KOPT-K1 (cell line): ENCODE data around the gene HECA.

ENCODE experiments used
- H3K27ac ChIP-seq: fragments of 200-600 bp; sonication (generic); 2 replicates; pipeline ENCODE4 v1.5.1; 2016; ENCODE audit warnings: antibody characterized with exemption, mild to moderate bottlenecking, low read depth, low read length; ENCODE audit not compliant: poor library complexity, severe bottlenecking
- H3K36me3 ChIP-seq: fragments of 200-600 bp; sonication (generic); 2 replicates; pipeline ENCODE4 v1.5.1; 2017; ENCODE audit warnings: antibody characterized with exemption, mild to moderate bottlenecking, low read length, moderate library complexity; ENCODE audit not compliant: insufficient read depth
- H3K9me3 ChIP-seq: fragments of 200-600 bp; sonication (generic); 2 replicates; pipeline ENCODE4 v1.5.1; 2017; ENCODE audit warnings: antibody characterized with exemption, low read length, mild to moderate bottlenecking; ENCODE audit not compliant: insufficient read depth, poor library complexity, severe bottlenecking

The HECA gene

DNA sequence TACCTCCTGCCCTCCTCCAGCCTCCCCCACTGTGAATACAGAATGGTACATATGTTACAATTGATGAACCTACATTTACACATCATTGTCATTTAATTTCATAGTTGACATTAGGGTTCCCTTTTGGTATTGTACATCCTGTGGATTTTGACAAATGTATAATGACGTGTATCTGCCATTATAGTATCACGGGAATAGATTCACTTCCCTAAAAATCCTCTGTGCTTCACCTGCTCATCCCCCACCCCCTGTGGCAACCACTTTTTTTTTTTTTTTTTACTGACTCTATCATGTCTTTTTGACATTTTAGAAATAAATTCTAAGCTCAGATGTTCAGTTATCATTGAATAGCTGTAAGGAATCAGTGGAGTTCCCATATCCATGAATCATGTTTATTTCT lies 30.4 kb downstream of the HECA start:
- no peak overlapping the region for H3K27ac ChIP-seq
- H3K36me3 ChIP-seq = peaks cover 29% of the 10 kb centered on the region
- no peaks in the 10 kb centered on the region for H3K9me3 ChIP-seq

DNA sequence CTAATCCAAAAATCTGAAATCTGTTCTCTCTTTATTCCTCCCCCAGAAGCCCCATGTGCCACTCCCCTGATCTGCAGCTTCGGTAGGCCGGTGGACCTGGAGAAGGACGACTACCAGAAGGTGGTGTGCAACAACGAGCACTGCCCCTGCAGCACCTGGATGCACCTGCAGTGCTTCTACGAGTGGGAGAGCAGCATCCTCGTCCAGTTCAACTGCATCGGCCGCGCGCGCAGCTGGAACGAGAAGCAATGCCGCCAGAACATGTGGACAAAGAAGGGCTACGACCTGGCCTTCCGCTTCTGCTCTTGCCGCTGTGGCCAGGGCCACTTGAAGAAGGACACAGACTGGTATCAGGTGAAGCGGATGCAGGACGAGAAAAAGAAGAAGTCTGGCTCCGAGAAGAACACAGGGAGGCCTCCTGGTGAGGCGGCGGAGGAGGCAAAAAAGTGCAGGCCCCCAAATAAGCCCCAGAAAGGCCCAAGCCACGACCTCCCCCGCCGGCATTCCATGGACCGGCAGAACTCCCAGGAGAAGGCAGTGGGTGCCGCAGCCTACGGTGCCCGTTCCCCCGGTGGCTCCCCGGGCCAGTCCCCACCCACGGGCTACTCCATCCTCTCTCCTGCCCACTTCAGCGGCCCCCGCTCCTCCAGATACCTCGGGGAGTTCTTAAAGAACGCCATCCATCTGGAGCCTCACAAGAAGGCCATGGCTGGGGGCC lies 31.5 kb downstream of the HECA start:
- H3K36me3 ChIP-seq = peaks cover 29% of the 10 kb centered on the region
- no peak overlapping the region for H3K27ac ChIP-seq
- H3K9me3 ChIP-seq = no peaks in the 10 kb centered on the region

DNA sequence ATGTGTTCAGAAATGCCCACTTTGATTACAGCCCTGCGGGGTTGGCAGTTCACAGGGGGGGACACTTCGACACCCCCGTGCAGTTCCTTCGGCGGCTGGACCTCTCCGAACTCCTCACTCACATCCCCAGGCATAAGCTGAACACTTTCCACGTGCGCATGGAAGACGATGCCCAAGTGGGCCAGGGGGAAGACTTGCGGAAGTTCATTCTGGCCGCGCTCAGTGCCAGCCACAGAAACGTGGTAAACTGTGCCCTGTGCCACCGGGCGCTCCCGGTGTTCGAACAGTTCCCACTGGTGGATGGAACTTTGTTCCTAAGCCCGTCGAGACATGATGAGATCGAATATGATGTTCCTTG lies 32.1 kb downstream of the HECA start:
- H3K9me3 ChIP-seq = no peaks in the 10 kb centered on the region
- H3K27ac ChIP-seq = no peak overlapping the region
- H3K36me3 ChIP-seq = peaks cover 29% of the 10 kb centered on the region

DNA sequence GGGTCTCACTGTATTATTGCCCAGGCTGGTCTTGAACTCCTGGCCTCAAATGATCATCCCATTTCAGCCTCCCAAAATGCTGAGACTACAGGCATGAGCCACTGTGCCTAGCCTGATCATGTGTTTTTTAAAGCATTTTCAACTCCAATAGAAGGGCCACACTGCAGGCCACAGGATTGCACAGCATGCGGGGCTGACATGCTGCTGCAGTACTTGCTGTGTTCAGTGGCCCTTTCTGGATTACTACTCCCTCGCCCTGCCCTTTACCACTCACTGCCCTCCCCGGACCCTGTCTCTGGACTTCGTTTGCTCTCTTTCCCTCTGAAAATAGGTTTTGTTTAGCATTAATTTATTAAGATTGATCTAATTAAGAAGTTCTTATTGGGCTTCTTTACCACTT lies 37.3 kb downstream of the HECA start:
- peaks cover 49% of the 10 kb centered on the region for H3K36me3 ChIP-seq
- H3K27ac ChIP-seq = no peak overlapping the region
- no peaks in the 10 kb centered on the region for H3K9me3 ChIP-seq

DNA sequence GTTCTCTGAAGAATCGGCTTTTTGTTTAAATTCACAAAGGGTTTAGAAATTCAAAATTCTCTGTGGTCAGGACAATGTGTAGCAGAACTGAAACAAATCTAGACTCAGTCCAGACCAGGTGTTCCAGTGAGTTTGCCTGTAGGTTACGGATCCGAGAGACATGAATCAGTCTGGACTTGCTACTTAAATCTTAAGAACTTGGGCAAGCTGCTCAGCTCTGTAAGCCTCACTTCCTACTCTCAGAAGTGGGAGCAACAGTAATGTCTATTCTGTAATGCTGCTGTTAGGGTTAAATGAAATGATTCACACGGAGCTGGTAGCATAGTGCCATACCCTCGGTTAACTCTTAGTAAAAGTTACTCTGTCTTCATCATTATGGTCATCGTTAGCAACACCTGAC lies 37.7 kb downstream of the HECA start:
- no peak overlapping the region for H3K27ac ChIP-seq
- H3K36me3 ChIP-seq = peaks cover 49% of the 10 kb centered on the region
- no peaks in the 10 kb centered on the region for H3K9me3 ChIP-seq

DNA sequence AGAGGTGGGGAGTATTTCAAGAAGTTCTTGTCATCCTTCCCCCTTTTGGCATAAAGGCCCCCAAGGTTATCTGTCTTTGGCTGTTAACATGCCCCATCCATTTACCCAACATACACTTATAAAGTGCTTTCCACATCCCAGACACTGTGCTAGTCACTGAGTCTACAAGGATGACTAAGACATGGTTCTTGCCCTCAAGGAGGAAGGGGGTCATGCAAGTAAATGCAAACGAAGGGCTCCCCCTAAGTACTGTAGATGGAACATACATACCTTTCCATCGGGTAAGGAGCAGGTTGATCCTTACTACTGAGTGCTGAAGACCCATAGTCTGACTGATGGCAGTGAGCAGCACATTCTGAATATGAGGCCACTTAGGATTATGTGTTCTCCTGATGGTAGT lies 38.3 kb downstream of the HECA start:
- no peaks in the 10 kb centered on the region for H3K9me3 ChIP-seq
- H3K36me3 ChIP-seq = peaks cover 49% of the 10 kb centered on the region
- no peak overlapping the region for H3K27ac ChIP-seq

DNA sequence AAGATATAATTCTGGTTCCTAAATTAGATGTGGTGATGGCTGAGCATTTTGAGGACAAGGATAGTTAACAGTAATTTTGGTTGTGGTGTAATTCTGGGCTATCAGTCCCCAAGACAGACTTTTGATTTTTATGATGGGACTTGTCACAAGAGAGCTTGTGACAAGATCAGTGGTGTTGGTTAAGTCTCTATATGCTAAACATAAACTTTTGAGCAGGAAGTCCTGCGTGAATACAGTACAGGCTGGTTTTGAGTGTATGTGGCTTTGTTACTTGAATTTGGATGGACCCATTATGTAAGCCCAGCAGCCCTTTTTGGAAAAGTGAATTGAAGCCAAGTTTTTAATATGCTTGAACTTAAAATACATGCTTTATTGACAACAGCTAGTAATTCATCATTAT lies 38.9 kb downstream of the HECA start:
- H3K9me3 ChIP-seq = no peaks in the 10 kb centered on the region
- peaks cover 55% of the 10 kb centered on the region for H3K36me3 ChIP-seq
- H3K27ac ChIP-seq = no peak overlapping the region

DNA sequence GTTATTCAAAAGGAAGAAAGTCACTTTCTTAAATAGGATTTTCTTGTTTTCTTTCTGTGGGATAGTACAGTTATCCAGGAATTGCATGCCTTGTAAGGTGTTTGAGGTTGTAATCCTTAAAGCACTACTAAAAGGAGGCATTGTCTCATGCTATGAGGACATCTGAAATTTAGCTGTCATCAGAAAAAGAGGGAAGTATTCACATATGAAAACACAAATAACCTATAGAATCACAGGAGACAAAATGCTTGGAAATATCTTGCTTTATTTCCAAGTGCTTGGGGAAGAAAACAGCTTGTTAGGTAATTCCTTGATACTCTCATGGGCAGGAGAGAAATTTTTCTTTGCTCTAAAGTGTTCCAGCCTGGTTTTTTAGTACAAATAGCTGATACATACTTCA lies 40.1 kb downstream of the HECA start:
- no peaks in the 10 kb centered on the region for H3K9me3 ChIP-seq
- no peak overlapping the region for H3K27ac ChIP-seq
- H3K36me3 ChIP-seq = peaks cover 49% of the 10 kb centered on the region

DNA sequence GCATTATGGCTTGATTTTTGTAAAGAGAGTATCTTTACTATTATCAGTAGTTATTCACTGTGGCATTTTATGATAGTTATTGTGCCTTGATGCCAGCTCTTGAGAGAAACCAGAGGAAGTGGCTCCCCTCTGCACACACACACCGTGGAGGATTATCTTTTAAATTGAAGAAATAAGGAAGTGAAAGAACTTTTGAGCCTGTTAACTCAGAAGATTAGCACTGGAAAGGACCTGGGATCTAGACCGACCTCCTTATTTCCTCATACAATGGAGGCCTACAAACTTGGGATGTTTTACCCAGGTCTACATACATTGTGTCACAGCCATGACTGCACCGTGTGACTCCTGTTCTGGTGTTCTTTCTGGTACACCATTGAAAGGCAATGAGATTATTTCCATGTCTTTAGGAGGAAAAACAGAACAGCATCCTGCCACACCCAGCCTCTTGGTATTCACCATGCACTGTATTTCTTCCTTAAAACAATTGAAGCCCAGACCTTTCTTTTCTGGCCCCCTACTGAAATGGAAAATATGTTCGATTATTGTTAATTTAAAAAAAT lies 40.6 kb downstream of the HECA start:
- peak overlapping the region; percentile 29 for H3K27ac ChIP-seq
- H3K36me3 ChIP-seq = peaks cover 55% of the 10 kb centered on the region

DNA sequence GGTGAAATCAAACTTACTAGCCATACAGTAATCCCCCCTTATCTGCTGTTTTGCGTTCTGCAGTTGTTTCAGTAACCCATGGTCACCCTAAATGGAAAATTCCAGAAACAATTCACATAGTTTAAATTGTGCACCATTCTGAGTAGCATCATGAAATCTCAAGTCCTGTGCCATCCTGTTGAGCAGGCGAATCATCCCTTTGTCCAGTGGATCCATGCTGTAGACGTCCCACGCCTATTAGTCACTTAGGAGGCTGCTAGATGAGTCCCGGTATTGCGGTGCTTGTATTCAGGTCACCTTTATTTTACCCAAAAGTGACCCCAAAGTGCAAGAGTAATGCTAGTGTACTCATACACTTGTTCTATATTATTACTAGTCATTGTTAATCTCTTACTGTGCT lies 46.4 kb downstream of the HECA start:
- no peaks in the 10 kb centered on the region for H3K9me3 ChIP-seq
- no peak overlapping the region for H3K27ac ChIP-seq
- peaks cover 48% of the 10 kb centered on the region for H3K36me3 ChIP-seq

More for the DNA sequence above, 40.6 kb downstream of the HECA start:
- H3K9me3 ChIP-seq = no peaks in the 10 kb centered on the region

DNA sequence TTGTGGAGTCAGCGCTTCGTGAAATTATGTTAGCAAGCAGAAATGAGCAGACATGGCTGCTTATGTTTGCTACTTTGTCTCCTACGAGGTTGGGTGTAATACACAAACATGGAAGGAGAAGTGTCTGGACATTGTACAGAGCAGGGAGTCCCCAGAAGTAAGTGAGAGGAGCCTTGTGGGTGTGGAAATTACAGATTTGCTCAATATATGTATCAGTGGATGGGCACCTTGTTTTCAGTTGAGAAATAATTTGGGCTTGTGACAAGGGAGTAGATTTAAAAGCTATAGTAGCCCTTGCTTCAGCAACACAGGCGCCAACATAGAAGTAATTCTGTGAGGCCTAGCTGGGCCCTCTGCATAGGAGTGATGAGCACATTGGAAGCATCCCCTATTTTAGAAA lies 49.2 kb downstream of the HECA start:
- no peaks in the 10 kb centered on the region for H3K9me3 ChIP-seq
- H3K27ac ChIP-seq = no peak overlapping the region
- H3K36me3 ChIP-seq = peaks cover 21% of the 10 kb centered on the region

DNA sequence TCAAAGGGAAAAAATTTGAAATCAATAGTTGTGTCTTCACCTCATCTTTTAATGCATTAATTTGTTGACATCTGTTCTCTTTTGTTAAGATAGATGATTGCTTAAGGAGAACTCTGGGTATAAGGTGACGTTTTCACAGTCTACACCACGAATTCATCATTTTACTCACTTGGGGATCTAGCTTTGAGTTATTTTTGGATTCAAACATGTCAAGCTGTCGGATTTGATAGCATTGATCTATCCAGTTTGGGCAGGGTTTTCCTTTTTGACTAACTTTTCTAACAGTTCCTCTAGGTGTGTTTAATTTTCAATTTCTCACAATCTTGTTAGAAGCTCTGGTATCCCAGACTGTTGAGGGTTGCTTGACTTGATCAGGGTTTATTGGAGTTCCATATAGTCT lies 49.6 kb downstream of the HECA start:
- Histone ChIP-seq H3K36me3 (peaks cover 21% of the 10 kb centered on the region), H3K27ac (no peak overlapping the region), H3K9me3 (no peaks in the 10 kb centered on the region)

DNA sequence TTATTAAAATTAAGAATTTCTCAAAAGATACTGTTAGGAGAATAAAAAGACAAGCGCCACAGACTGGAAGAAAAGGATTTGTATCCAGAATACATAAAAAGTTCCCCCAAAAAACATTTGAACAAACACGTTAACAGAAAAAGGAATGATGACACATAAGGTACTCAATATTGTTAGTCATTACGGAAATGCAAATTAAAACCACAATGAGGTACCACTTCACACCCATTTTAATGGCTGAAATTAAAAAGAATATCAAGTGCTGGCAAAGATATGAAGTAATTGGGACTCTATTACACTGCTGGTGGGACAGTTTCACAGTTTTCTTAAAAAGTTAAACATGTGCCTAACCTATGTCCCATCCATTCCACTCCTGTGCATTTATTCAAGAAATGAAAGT lies 51.4 kb downstream of the HECA start:
- H3K36me3 ChIP-seq = peaks cover 7% of the 10 kb centered on the region
- no peaks in the 10 kb centered on the region for H3K9me3 ChIP-seq

DNA sequence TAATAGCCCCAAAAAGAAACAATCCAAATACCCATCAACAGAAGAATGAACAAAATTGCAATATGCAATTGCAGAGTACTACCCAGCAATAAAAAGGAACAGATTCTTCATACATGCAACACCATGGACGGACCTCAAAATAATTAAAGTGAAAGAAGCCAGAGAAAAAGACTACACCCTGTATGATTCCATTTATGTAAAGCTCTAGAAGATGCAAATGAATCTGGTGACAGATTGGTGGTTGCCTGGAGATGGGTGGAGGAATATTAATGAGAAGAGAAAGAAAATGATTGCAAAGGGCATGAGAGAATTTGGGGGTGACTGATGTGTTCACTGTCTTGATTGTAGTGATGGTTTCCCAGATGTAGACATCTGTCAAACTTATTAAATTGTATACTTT lies 51.8 kb downstream of the HECA start:
- H3K36me3 ChIP-seq = peaks cover 3% of the 10 kb centered on the region; the same call in 1 of the 2 replicates
- no peak overlapping the region for H3K27ac ChIP-seq
- no peaks in the 10 kb centered on the region for H3K9me3 ChIP-seq

More for the DNA sequence above, 51.4 kb downstream of the HECA start:
- no peak overlapping the region for H3K27ac ChIP-seq

DNA sequence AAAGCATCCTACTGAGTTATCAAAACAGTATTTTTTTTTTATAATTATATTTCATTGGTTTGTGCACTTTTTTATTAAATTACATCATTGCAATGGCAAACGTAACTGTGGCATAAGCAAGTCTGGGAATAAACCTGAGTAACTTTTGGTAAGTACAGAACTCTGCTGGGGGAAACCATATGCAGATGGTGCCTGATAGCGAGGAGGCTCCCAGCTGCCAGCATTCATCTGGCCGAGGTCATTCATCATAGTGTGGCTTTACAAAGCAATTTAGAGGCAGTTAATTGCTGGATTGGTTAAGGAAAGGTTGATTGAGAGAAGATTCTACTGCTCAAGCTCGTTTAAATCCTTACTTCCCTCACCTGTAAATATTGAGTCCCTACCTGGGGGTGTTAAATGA lies 52.6 kb downstream of the HECA start:
- H3K27ac ChIP-seq = no peak overlapping the region
- H3K36me3 ChIP-seq = no peaks in the 10 kb centered on the region
- H3K9me3 ChIP-seq = no peaks in the 10 kb centered on the region

DNA sequence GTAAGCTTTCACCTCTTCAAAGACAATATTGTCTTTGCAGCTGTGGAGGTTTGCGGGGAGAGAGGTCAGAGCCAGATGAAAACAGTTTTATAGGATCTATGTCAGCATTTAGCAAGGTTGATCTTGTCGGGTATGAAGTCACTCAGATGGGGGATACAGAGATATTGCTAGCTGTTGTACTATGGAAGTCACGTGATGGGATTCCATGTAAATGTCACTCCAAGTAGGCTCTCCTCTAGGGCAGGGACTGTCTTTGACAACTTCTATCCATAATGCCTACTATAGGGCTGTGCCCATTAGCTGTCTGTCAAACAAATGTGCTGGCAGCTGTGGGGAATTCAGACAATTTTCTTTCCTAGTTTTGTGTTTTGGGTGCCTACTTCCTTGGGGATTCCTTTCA lies 54.8 kb downstream of the HECA start:
- no peaks in the 10 kb centered on the region for H3K36me3 ChIP-seq
- H3K9me3 ChIP-seq = no peaks in the 10 kb centered on the region
- H3K27ac ChIP-seq = no peak overlapping the region
